Stimulated activated CD8-positive, alpha-beta memory T cell treated with anti-CD3 and anti-CD28 coated beads, Interleukin-4, amount 100 ng/mL, for 48 hours (primary cell): ENCODE measurements around the gene CCDC13.

Source experiments
- DNase-seq: peaks from one replicate; pipeline ENCODE4 v3.0.0-alpha.2; 2020

The CCDC13 gene

GRCh38 chr3:42749753-42750231 lies 23.3 kb downstream of the CCDC13 start:
- DNase-seq = peak; percentile 9

- DNase-seq = peak; percentile 17
Measured at GRCh38 chr3:42749025-42749752, 23.9 kb downstream of the CCDC13 start.

GRCh38 chr3:42747581-42747980 lies 25.5 kb downstream of the CCDC13 start:
- DNase-seq = peak; percentile 21

GRCh38 chr3:42746455-42747450 lies 26.3 kb downstream of the CCDC13 start:
- peak; percentile 15 for DNase-seq

GRCh38 chr3:42745776-42746454 lies 27.1 kb downstream of the CCDC13 start:
- DNase-seq = peak; percentile 14

GRCh38 chr3:42745291-42745745 lies 27.7 kb downstream of the CCDC13 start:
- no peak for DNase-seq

GRCh38 chr3:42743204-42743995 lies 29.7 kb downstream of the CCDC13 start:
- peak; percentile 17 for DNase-seq

- peak; percentile 16 for DNase-seq
Measured at GRCh38 chr3:42742688-42743087, 30.4 kb downstream of the CCDC13 start.

- DNase-seq = no peak
Measured at GRCh38 chr3:42742259-42742658, 30.8 kb downstream of the CCDC13 start.

- DNase-seq = peak; percentile 9
Measured at GRCh38 chr3:42741796-42742195, 31.3 kb downstream of the CCDC13 start.

- peak; percentile 8 for DNase-seq
Measured at GRCh38 chr3:42739401-42740158, 33.5 kb downstream of the CCDC13 start.

- no peak for DNase-seq
Measured at GRCh38 chr3:42736531-42736930, 36.5 kb downstream of the CCDC13 start.

GRCh38 chr3:42736081-42736480 lies 37.0 kb downstream of the CCDC13 start:
- DNase-seq = no peak

- DNase-seq = peak; percentile 16
Measured at GRCh38 chr3:42735615-42736014, 37.4 kb downstream of the CCDC13 start.

GRCh38 chr3:42735019-42735418 lies 38.0 kb downstream of the CCDC13 start:
- DNase-seq = no peak

- no peak for DNase-seq
Measured at GRCh38 chr3:42734263-42734860, 38.7 kb downstream of the CCDC13 start.

- DNase-seq = peak; percentile 10
Measured at GRCh38 chr3:42733501-42734262, 39.4 kb downstream of the CCDC13 start.

- DNase-seq = peak; percentile 8
Measured at GRCh38 chr3:42732829-42733459, 40.1 kb downstream of the CCDC13 start.

- peak; percentile 4 for DNase-seq
Measured at GRCh38 chr3:42732196-42732828, 40.7 kb downstream of the CCDC13 start.
